CD4-positive, alpha-beta T cell treated with Interleukin-4 for 4 hours (primary cell): Measurements from ENCODE around the gene CMIP.
A peak's percentile ranks its signal among the peaks of the same experiment; 100 is the strongest.
"Not testable (repeated sequence)": the region's sequence is repeated elsewhere in the genome, so short reads cannot be mapped to it uniquely, and the experiment has no call there.

Source experiments
- DNase-seq: peaks from one replicate; pipeline ENCODE4 v3.0.0-alpha.2; 2020

The CMIP gene

GRCh38 chr16:81422153-81422552 is 22.5 kb upstream of the CMIP start:
- DNase-seq, result not testable (repeated sequence)

- DNase-seq, result peak; percentile 25
Observed at GRCh38 chr16:81424771-81425170, 19.8 kb upstream of the CMIP start.

- no peak for DNase-seq
Observed at GRCh38 chr16:81427219-81427618, 17.4 kb upstream of the CMIP start.

- no peak for DNase-seq
Observed at GRCh38 chr16:81429045-81429521, 15.5 kb upstream of the CMIP start.

GRCh38 chr16:81431554-81432353 is 12.9 kb upstream of the CMIP start:
- DNase-seq, result no peak

GRCh38 chr16:81432937-81433557 is 11.6 kb upstream of the CMIP start:
- DNase-seq, result no peak

- no peak for DNase-seq
Observed at GRCh38 chr16:81435103-81435502, 9.5 kb upstream of the CMIP start.

GRCh38 chr16:81435567-81435966 is 9.0 kb upstream of the CMIP start:
- DNase-seq, result no peak

GRCh38 chr16:81436386-81436785 is 8.2 kb upstream of the CMIP start:
- no peak for DNase-seq

GRCh38 chr16:81437865-81438264 is 6.7 kb upstream of the CMIP start:
- no peak for DNase-seq

- DNase-seq, result no peak
Observed at GRCh38 chr16:81440888-81441761, 3.5 kb upstream of the CMIP start.

- DNase-seq, result no peak
Observed at GRCh38 chr16:81442220-81442915, 2.2 kb upstream of the CMIP start.

- DNase-seq, result no peak
Observed at GRCh38 chr16:81442916-81443687, 1.5 kb upstream of the CMIP start.

GRCh38 chr16:81443688-81444447 is 740 bp upstream of the CMIP start:
- no peak for DNase-seq

- peak; percentile 30 for DNase-seq
Observed at GRCh38 chr16:81445143-81445961, 744 bp downstream of the CMIP start.

GRCh38 chr16:81445966-81446906 is 1.6 kb downstream of the CMIP start:
- peak; percentile 32 for DNase-seq

- DNase-seq, result no peak
Observed at GRCh38 chr16:81446907-81447268, 2.3 kb downstream of the CMIP start.

GRCh38 chr16:81447383-81448101 is 2.9 kb downstream of the CMIP start:
- DNase-seq, result no peak
